H1 (cell line): Measurements from ENCODE around the gene FSTL4.

ENCODE experiments used
- CEBPB ChIP-seq: IDR thresholded peaks from 2 replicates; pipeline ENCODE4 v1.6.1; 2012; ENCODE audit warnings: low read depth, low read length
- CHD1 ChIP-seq: IDR thresholded peaks from 2 replicates; pipeline ENCODE4 v1.6.1; 2012; ENCODE audit warnings: low read depth, low read length, improper control_type of control experiment
- EGR1 ChIP-seq: IDR thresholded peaks from 2 replicates; pipeline ENCODE4 v1.6.1; 2011; ENCODE audit warnings: low read depth, low read length, borderline replicate concordance
- EP300 ChIP-seq, 2 experiments: IDR thresholded peaks; 1 replicate in 1 of 2; 2 replicates in 1 of 2; pipeline ENCODE4 v1.6.1; 2011 to 2012; ENCODE audit warnings: low read depth in 2 of 2, low read length in 2 of 2, mild to moderate bottlenecking in 2 of 2, borderline replicate concordance in 1 of 2, inconsistent platforms in 1 of 2, moderate library complexity in 1 of 2
- GABPA ChIP-seq: IDR thresholded peaks from 2 replicates; pipeline ENCODE4 v1.6.1; 2011; ENCODE audit warnings: mild to moderate bottlenecking, low read length, moderate library complexity, borderline replicate concordance; ENCODE audit not compliant: insufficient read depth
- MAFK ChIP-seq: IDR thresholded peaks from 2 replicates; pipeline ENCODE4 v1.6.1; 2012; ENCODE audit warnings: low read depth, mild to moderate bottlenecking, improper control_type of control experiment, low read length
- POLR2A ChIP-seq, 2 experiments: IDR thresholded peaks; 1 replicate in 1 of 2; 2 replicates in 1 of 2; pipeline ENCODE4 v1.6.1; 2011; ENCODE audit warnings: low read depth in 2 of 2, low read length in 2 of 2, mild to moderate bottlenecking in 2 of 2; ENCODE audit errors: control extremely low read depth in 1 of 2
- POLR2AphosphoS5 ChIP-seq: IDR thresholded peaks from 2 replicates; pipeline ENCODE4 v1.6.1; 2011; ENCODE audit warnings: low read depth, low read length
- RBBP5 ChIP-seq: IDR thresholded peaks from 2 replicates; pipeline ENCODE4 v1.7.1; 2012; ENCODE audit warnings: low read depth, mild to moderate bottlenecking, inconsistent platforms, low read length, moderate library complexity, borderline replicate concordance
- SIX5 ChIP-seq: IDR thresholded peaks from 2 replicates; pipeline ENCODE4 v1.6.1; 2011; ENCODE audit warnings: mild to moderate bottlenecking, low read depth, low read length
- SRF ChIP-seq: IDR thresholded peaks from 2 replicates; pipeline ENCODE4 v1.6.1; 2011; ENCODE audit warnings: mild to moderate bottlenecking, low read depth, low read length, moderate library complexity
- TF ChIP-seq, protein P1 (sequence below), 3 experiments: IDR thresholded peaks; 1 replicate in 2 of 3; 2 replicates in 1 of 3; pipeline versions ENCODE4 v1.5.1 to v1.6.1; 2011; ENCODE audit warnings: low read length in 3 of 3, mild to moderate bottlenecking in 3 of 3, inconsistent platforms in 2 of 3, low read depth in 1 of 3, moderate library complexity in 1 of 3; ENCODE audit not compliant: insufficient read depth in 1 of 3; ENCODE audit errors: control extremely low read depth in 1 of 3
- TF ChIP-seq, protein P2 (sequence below): IDR thresholded peaks from 2 replicates; pipeline ENCODE4 v1.6.1; 2012; ENCODE audit warnings: low read length, inconsistent platforms

DNA sequence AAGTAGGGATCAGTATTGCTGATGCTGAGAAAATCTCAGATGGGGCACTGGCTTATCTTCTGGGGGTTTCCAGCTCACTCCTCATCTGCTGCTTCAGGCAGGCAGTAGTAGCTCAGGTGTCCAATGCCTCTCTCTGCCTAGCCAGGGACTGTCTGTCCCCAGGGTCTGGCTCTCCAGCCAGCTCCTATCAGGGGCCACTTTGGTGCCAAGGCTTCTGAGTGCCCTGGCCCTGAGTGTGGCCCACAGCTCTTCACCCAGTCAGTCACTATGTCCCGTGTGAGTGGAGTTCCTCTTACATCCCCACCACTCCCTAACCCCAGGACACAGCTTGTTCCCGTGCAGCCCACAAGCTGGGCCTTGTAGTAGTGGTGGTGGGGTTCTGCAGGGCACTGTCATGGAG, 309.0 kb downstream of the FSTL4 start:
- TF ChIP-seq POLR2A (IDR thresholded peaks at IDR 0.05; ENCODE audit: control extremely low read depth in 1 of 2, low read depth in 2 of 2, low read length in 2 of 2) (no peak), POLR2AphosphoS5 (no peak), MAFK (no peak), SRF (no peak), RBBP5 (no peak), CEBPB (no peak), EP300 (IDR thresholded peaks at IDR 0.05; ENCODE audit: borderline replicate concordance in 1 of 2, low read depth in 2 of 2, low read length in 2 of 2) (no peak), GABPA (no peak), SIX5 (no peak), EGR1 (no peak), CHD1 (no peak)
- TF ChIP-seq, protein P1, sequence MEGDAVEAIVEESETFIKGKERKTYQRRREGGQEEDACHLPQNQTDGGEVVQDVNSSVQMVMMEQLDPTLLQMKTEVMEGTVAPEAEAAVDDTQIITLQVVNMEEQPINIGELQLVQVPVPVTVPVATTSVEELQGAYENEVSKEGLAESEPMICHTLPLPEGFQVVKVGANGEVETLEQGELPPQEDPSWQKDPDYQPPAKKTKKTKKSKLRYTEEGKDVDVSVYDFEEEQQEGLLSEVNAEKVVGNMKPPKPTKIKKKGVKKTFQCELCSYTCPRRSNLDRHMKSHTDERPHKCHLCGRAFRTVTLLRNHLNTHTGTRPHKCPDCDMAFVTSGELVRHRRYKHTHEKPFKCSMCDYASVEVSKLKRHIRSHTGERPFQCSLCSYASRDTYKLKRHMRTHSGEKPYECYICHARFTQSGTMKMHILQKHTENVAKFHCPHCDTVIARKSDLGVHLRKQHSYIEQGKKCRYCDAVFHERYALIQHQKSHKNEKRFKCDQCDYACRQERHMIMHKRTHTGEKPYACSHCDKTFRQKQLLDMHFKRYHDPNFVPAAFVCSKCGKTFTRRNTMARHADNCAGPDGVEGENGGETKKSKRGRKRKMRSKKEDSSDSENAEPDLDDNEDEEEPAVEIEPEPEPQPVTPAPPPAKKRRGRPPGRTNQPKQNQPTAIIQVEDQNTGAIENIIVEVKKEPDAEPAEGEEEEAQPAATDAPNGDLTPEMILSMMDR (IDR thresholded peaks at IDR 0.05; ENCODE audit: control extremely low read depth in 1 of 3, insufficient read depth in 1 of 3, low read depth in 1 of 3, low read length in 3 of 3) = no peak
- TF ChIP-seq, protein P2, sequence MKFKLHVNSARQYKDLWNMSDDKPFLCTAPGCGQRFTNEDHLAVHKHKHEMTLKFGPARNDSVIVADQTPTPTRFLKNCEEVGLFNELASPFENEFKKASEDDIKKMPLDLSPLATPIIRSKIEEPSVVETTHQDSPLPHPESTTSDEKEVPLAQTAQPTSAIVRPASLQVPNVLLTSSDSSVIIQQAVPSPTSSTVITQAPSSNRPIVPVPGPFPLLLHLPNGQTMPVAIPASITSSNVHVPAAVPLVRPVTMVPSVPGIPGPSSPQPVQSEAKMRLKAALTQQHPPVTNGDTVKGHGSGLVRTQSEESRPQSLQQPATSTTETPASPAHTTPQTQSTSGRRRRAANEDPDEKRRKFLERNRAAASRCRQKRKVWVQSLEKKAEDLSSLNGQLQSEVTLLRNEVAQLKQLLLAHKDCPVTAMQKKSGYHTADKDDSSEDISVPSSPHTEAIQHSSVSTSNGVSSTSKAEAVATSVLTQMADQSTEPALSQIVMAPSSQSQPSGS = no peak
